ENCODE measurements around the gene MINK1.
"Not testable (repeated sequence)": the region's sequence is repeated elsewhere in the genome, so short reads cannot be mapped to it uniquely, and the experiment has no call there.

Gene MINK1

GRCh38 chr17:4812690-4813089, 20.4 kb upstream of the MINK1 start:
- no peak for DNase-seq

GRCh38 chr17:4815043-4815675, 18.0 kb upstream of the MINK1 start:
- no peak for DNase-seq

GRCh38 chr17:4816826-4817225, 16.3 kb upstream of the MINK1 start:
- DNase-seq = no peak

- DNase-seq = no peak
Measured at GRCh38 chr17:4818276-4818675, 14.9 kb upstream of the MINK1 start.

GRCh38 chr17:4822835-4823234, 10.3 kb upstream of the MINK1 start:
- no peak for DNase-seq

GRCh38 chr17:4823373-4824089, 9.6 kb upstream of the MINK1 start:
- DNase-seq = no peak

- DNase-seq = no peak
Measured at GRCh38 chr17:4827399-4827798, 5.7 kb upstream of the MINK1 start.

- DNase-seq = not testable (repeated sequence)
Measured at GRCh38 chr17:4832829-4833177, 337 bp upstream of the MINK1 start.

- DNase-seq = peak; percentile 16
Measured at GRCh38 chr17:4833941-4834680, 971 bp downstream of the MINK1 start.

- no peak for DNase-seq
Measured at GRCh38 chr17:4834681-4835020, 1.5 kb downstream of the MINK1 start.

GRCh38 chr17:4836221-4836620, 3.1 kb downstream of the MINK1 start:
- DNase-seq = no peak

- DNase-seq = no peak
Measured at GRCh38 chr17:4837471-4838308, 4.5 kb downstream of the MINK1 start.

GRCh38 chr17:4838309-4838785, 5.2 kb downstream of the MINK1 start:
- no peak for DNase-seq

- DNase-seq = no peak
Measured at GRCh38 chr17:4839221-4839620, 6.1 kb downstream of the MINK1 start.

GRCh38 chr17:4839965-4840892, 7.1 kb downstream of the MINK1 start:
- no peak for DNase-seq

GRCh38 chr17:4840893-4841242, 7.7 kb downstream of the MINK1 start:
- no peak for DNase-seq

GRCh38 chr17:4842376-4842775, 9.2 kb downstream of the MINK1 start:
- DNase-seq = no peak

GRCh38 chr17:4843321-4844000, 10.3 kb downstream of the MINK1 start:
- no peak for DNase-seq

GRCh38 chr17:4845118-4845517, 12.0 kb downstream of the MINK1 start:
- DNase-seq = no peak

- no peak for DNase-seq
Measured at GRCh38 chr17:4846635-4847390, 13.7 kb downstream of the MINK1 start.

- DNase-seq = no peak
Measured at GRCh38 chr17:4849011-4849536, 15.9 kb downstream of the MINK1 start.

Data from NCI-H2171 treated with DMSO at 0.1 percent for 48 hours (cell line).